T-cell (primary cell): ENCODE measurements around the gene KIAA1217. TPM values are rescaled to one million over a fixed set of nuclear protein-coding genes. Genes with fewer than 3 reads are reported as not detected.

ENCODE experiments used
- ATAC-seq, 4 experiments: fragments of 200-7000 bp in 3 of 4; fragments of 150-1000 bp in 1 of 4; cut with Tn5 transposase; replicated peaks in 1 of 4; 1 replicate in 3 of 4; 2 replicates in 1 of 4; pipeline ENCODE4 v1.10.0; 2021; ENCODE audit warnings: moderate library complexity in 3 of 4, mild to moderate bottlenecking in 2 of 4, moderate number of reproducible peaks in 1 of 4
- CTCF ChIA-PET, 2 donors: fragments of 300-600 bp; sonication (Branson Sonifier 250); formaldehyde crosslinking; loops; one replicate each; lab custom pipeline; 2022; ENCODE audit warnings: antibody characterized with exemption in 2 of 2; lab: Charles Lee
- POLR2A ChIA-PET, 2 donors: fragments of 300-600 bp; sonication (Branson Sonifier 250); formaldehyde crosslinking; loops; one replicate each; lab custom pipeline; 2022; ENCODE audit warnings: antibody characterized with exemption in 2 of 2; lab: Charles Lee
- DNase-seq, 35 experiments: peaks; one replicate each; pipeline versions ENCODE4 v3.0.0 to v3.0.0-alpha.2; 2013 to 2023
- H3K27ac ChIP-seq: one replicate; pipeline ENCODE4 v1.5.1; 2013; ENCODE audit warnings: low read length
- H3K27me3 ChIP-seq, 2 experiments: replicated peaks in 1 of 2; 1 replicate in 1 of 2; 2 replicates in 1 of 2; pipeline versions ENCODE4 v1.6.1 to v1.7.0; 2013; ENCODE audit warnings: low read length in 1 of 2, mixed read lengths in 1 of 2; ENCODE audit not compliant: control insufficient read depth in 2 of 2, insufficient read depth in 2 of 2; ENCODE audit errors: extremely low read depth in 1 of 2
- H3K36me3 ChIP-seq, 2 donors: 1 replicate in 1 of 2; 2 replicates in 1 of 2; pipeline versions ENCODE4 v1.6.1 to v1.7.0; 2013; ENCODE audit warnings: low read length in 1 of 2; ENCODE audit not compliant: control insufficient read depth in 2 of 2, insufficient read depth in 1 of 2; ENCODE audit errors: extremely low read depth in 1 of 2
- H3K4me1 ChIP-seq, 2 experiments: 1 replicate in 1 of 2; 2 replicates in 1 of 2; pipeline versions ENCODE4 v1.6.1 to v1.7.0; 2013; ENCODE audit warnings: low read length in 2 of 2, mixed read lengths in 1 of 2; ENCODE audit not compliant: insufficient read depth in 2 of 2, control insufficient read depth in 1 of 2; ENCODE audit errors: extremely low read depth in 1 of 2
- H3K4me3 ChIP-seq, 2 donors: 1 replicate in 1 of 2; 2 replicates in 1 of 2; pipeline versions ENCODE4 v1.5.1 to v1.7.0; 2013; ENCODE audit warnings: mild to moderate bottlenecking in 2 of 2, low read length in 1 of 2, moderate library complexity in 1 of 2; ENCODE audit not compliant: control insufficient read depth in 1 of 2; ENCODE audit errors: extremely low read depth in 1 of 2
- H3K9me3 ChIP-seq: 2 replicates; pipeline ENCODE4 v1.7.0; 2013
- H3K27ac Mint-ChIP-seq, 2 donors: one replicate each; pipeline ENCODE4 v1.8.0; 2020 to 2021; ENCODE audit warnings: mild to moderate bottlenecking in 2 of 2, mixed read lengths in 2 of 2
- H3K27me3 Mint-ChIP-seq, 2 donors: one replicate each; pipeline ENCODE4 v1.8.0; 2021 to 2022; ENCODE audit warnings: mixed read lengths in 2 of 2
- H3K36me3 Mint-ChIP-seq: one replicate; pipeline ENCODE4 v1.8.0; 2021; ENCODE audit warnings: mixed read lengths
- H3K4me1 Mint-ChIP-seq, 3 donors: one replicate each; pipeline ENCODE4 v1.8.0; 2020 to 2022; ENCODE audit warnings: mixed read lengths in 3 of 3, mild to moderate bottlenecking in 1 of 3
- H3K4me3 Mint-ChIP-seq, 3 donors: one replicate each; pipeline ENCODE4 v1.8.0; 2020 to 2022; ENCODE audit warnings: mild to moderate bottlenecking in 3 of 3, mixed read lengths in 3 of 3, moderate library complexity in 3 of 3
- H3K9me3 Mint-ChIP-seq, 3 donors: one replicate each; pipeline ENCODE4 v1.8.0; 2020 to 2022; ENCODE audit warnings: mixed read lengths in 3 of 3
- WGBS: methylation state at CpG from one replicate; pipeline ENCODE4 v1.1.5; 2013; ENCODE audit warnings: missing lambda C conversion rate; ENCODE audit not compliant: insufficient coverage; 5-methylcytosine and 5-hydroxymethylcytosine counted together
- total RNA-seq, 35 experiments: library from RNA in 6 of 35; stranded (reverse) in 6 of 35; fragments of 120-200 nt in 1 of 35; gene quantifications; one replicate each; pipeline versions ENCODE4 v1.2.1 to v1.2.4 and lab custom pipeline; 2013 to 2026

The KIAA1217 gene
- total RNA-seq, 5 donors from 2014 or later (not counting 1 experiment from before 2014, with no cell fraction given) = 0.12 to 1.2 (median 0.66) TPM; not detected in 1

- H3K27me3 Mint-ChIP-seq = peaks cover 0 to 4% of the 10 kb centered on the region in 2 donors
- Histone ChIP-seq H3K9me3 (no peaks in the 10 kb centered on the region), H3K4me1 (no peaks in the 10 kb centered on the region), H3K36me3 (no peaks in the 10 kb centered on the region), H3K27ac (no peak overlapping the region), H3K4me3 (no peak overlapping the region), H3K27me3 (peaks cover 0 to 2% of the 10 kb centered on the region in 2 experiments)
- ATAC-seq = no peak
- CTCF ChIA-PET = no interaction called here
- DNase-seq = no peak
- H3K36me3 Mint-ChIP-seq = no peaks in the 10 kb centered on the region
- no peak overlapping the region for H3K27ac Mint-ChIP-seq
- peaks cover 0 to 3% (median 1%) of the 10 kb centered on the region in 3 donors for H3K9me3 Mint-ChIP-seq
- no peak overlapping the region for H3K4me3 Mint-ChIP-seq
- 77% methylated on average over 6 of the region's 10 CpGs for WGBS
- no peaks in the 10 kb centered on the region for H3K4me1 Mint-ChIP-seq
- POLR2A ChIA-PET = no interaction called here
These were observed 104.3 kb downstream of the KIAA1217 start for GRCh38 chr10:24313283-24313682.

GRCh38 chr10:24315211-24315610 lies 106.3 kb downstream of the KIAA1217 start:
- 83% methylated on average over 4 of the region's 7 CpGs for WGBS
- ChIA-PET POLR2A (no interaction called here), CTCF (no interaction called here)

GRCh38 chr10:24318517-24318916 lies 109.6 kb downstream of the KIAA1217 start:
- Mint-ChIP-seq H3K9me3 (peaks cover 0 to 4% (median 0%) of the 10 kb centered on the region in 3 donors), H3K27ac (no peak overlapping the region), H3K4me3 (no peak overlapping the region), H3K27me3 (peaks cover 0 to 8% of the 10 kb centered on the region in 2 donors), H3K4me1 (no peaks in the 10 kb centered on the region), H3K36me3 (no peaks in the 10 kb centered on the region)
- DNase-seq (no peak), ATAC-seq (no peak)
- ChIA-PET POLR2A (no interaction called here), CTCF (no interaction called here)
- H3K27ac ChIP-seq = no peak overlapping the region
- no peak overlapping the region for H3K4me3 ChIP-seq
- no peaks in the 10 kb centered on the region for H3K4me1 ChIP-seq
- H3K9me3 ChIP-seq = no peaks in the 10 kb centered on the region
- 89% methylated on average over 5 of the region's 5 CpGs for WGBS
- no peaks in the 10 kb centered on the region for H3K27me3 ChIP-seq
- no peaks in the 10 kb centered on the region for H3K36me3 ChIP-seq

More at GRCh38 chr10:24315211-24315610, 106.3 kb downstream of the KIAA1217 start:
- H3K4me1 Mint-ChIP-seq = no peaks in the 10 kb centered on the region
- ATAC-seq (no peak), DNase-seq (no peak)
- no peak overlapping the region for H3K27ac Mint-ChIP-seq
- H3K27me3 ChIP-seq = no peaks in the 10 kb centered on the region
- H3K9me3 Mint-ChIP-seq = peaks cover 0 to 4% (median 0%) of the 10 kb centered on the region in 3 donors
- H3K36me3 Mint-ChIP-seq = no peaks in the 10 kb centered on the region
- no peak overlapping the region for H3K4me3 Mint-ChIP-seq
- no peaks in the 10 kb centered on the region for H3K36me3 ChIP-seq
- no peak overlapping the region for H3K27ac ChIP-seq
- no peaks in the 10 kb centered on the region for H3K4me1 ChIP-seq
- no peak overlapping the region for H3K4me3 ChIP-seq
- H3K27me3 Mint-ChIP-seq = peaks cover 0 to 8% of the 10 kb centered on the region in 2 donors
- no peaks in the 10 kb centered on the region for H3K9me3 ChIP-seq

GRCh38 chr10:24320373-24320772 lies 111.4 kb downstream of the KIAA1217 start:
- Mint-ChIP-seq H3K27ac (no peak overlapping the region), H3K27me3 (peaks cover 3 to 8% of the 10 kb centered on the region in 2 donors), H3K4me1 (no peaks in the 10 kb centered on the region), H3K4me3 (no peak overlapping the region), H3K36me3 (no peaks in the 10 kb centered on the region), H3K9me3 (peaks cover 0 to 4% (median 0%) of the 10 kb centered on the region in 3 donors)
- no peak for DNase-seq
- Histone ChIP-seq H3K27ac (no peak overlapping the region), H3K27me3 (no peaks in the 10 kb centered on the region), H3K4me1 (no peaks in the 10 kb centered on the region), H3K4me3 (no peak overlapping the region), H3K36me3 (no peaks in the 10 kb centered on the region), H3K9me3 (no peaks in the 10 kb centered on the region)
- 20% methylated on average over 1 of the region's 2 CpGs for WGBS
- ATAC-seq = no peak
- ChIA-PET POLR2A (no interaction called here), CTCF (no interaction called here)

- Mint-ChIP-seq H3K4me1 (no peaks in the 10 kb centered on the region), H3K27ac (no peak overlapping the region)
These were observed 115.7 kb downstream of the KIAA1217 start for GRCh38 chr10:24324651-24325050.

GRCh38 chr10:24331457-24331856 lies 122.5 kb downstream of the KIAA1217 start:
- CTCF ChIA-PET = no interaction called here
- no peaks in the 10 kb centered on the region for H3K36me3 Mint-ChIP-seq
- no peak overlapping the region for H3K4me3 ChIP-seq
- H3K4me3 Mint-ChIP-seq = no peak overlapping the region
- peaks cover 6 to 12% (median 10%) of the 10 kb centered on the region in 3 donors for H3K9me3 Mint-ChIP-seq
- no peaks in the 10 kb centered on the region for H3K27me3 ChIP-seq
- no peak overlapping the region for H3K27ac ChIP-seq
- DNase-seq (no peak), ATAC-seq (no peak)
- H3K36me3 ChIP-seq = no peaks in the 10 kb centered on the region
- H3K27me3 Mint-ChIP-seq = peaks cover 0 to 2% of the 10 kb centered on the region in 2 donors
- 53% methylated on average over 3 of the region's 5 CpGs for WGBS
- H3K4me1 Mint-ChIP-seq = no peaks in the 10 kb centered on the region
- H3K9me3 ChIP-seq = no peaks in the 10 kb centered on the region
- H3K27ac Mint-ChIP-seq = no peak overlapping the region
- POLR2A ChIA-PET = no interaction called here
- H3K4me1 ChIP-seq = no peaks in the 10 kb centered on the region

More at GRCh38 chr10:24324651-24325050, 115.7 kb downstream of the KIAA1217 start:
- peaks cover 4 to 10% (median 6%) of the 10 kb centered on the region in 3 donors for H3K9me3 Mint-ChIP-seq
- no peak overlapping the region for H3K4me3 Mint-ChIP-seq
- ATAC-seq (no peak), DNase-seq (no peak)
- peaks cover 0 to 3% of the 10 kb centered on the region in 2 donors for H3K27me3 Mint-ChIP-seq
- Histone ChIP-seq H3K27ac (no peak overlapping the region), H3K36me3 (no peaks in the 10 kb centered on the region), H3K9me3 (no peaks in the 10 kb centered on the region), H3K27me3 (no peaks in the 10 kb centered on the region), H3K4me3 (no peak overlapping the region), H3K4me1 (no peaks in the 10 kb centered on the region)
- CTCF ChIA-PET = no interaction called here
- POLR2A ChIA-PET = no interaction called here
- no peaks in the 10 kb centered on the region for H3K36me3 Mint-ChIP-seq
- no CpG with 5 or more reads among the region's 3 CpGs for WGBS

GRCh38 chr10:24333736-24334135 lies 124.8 kb downstream of the KIAA1217 start:
- no peak overlapping the region for H3K4me3 ChIP-seq
- H3K36me3 ChIP-seq = no peaks in the 10 kb centered on the region
- ATAC-seq (no peak), DNase-seq (no peak)
- ChIA-PET POLR2A (no interaction called here), CTCF (no interaction called here)
- Mint-ChIP-seq H3K4me3 (no peak overlapping the region), H3K4me1 (no peaks in the 10 kb centered on the region), H3K36me3 (no peaks in the 10 kb centered on the region), H3K27me3 (peaks cover 0 to 2% of the 10 kb centered on the region in 2 donors), H3K9me3 (peaks cover 0 to 8% (median 0%) of the 10 kb centered on the region in 3 donors), H3K27ac (no peak overlapping the region)
- no peak overlapping the region for H3K27ac ChIP-seq
- H3K9me3 ChIP-seq = no peaks in the 10 kb centered on the region
- H3K27me3 ChIP-seq = no peaks in the 10 kb centered on the region
- H3K4me1 ChIP-seq = no peaks in the 10 kb centered on the region
